Glutamatergic neuron (in vitro differentiated cells): Measurements from ENCODE around the gene CD84. TPM values are rescaled to one million over a fixed set of nuclear protein-coding genes. Genes with fewer than 3 reads are reported as not detected.

Experiments
- DNase-seq: peaks from one replicate; pipeline ENCODE4 v3.0.0; 2022
- H3K27ac Mint-ChIP-seq: one replicate; pipeline ENCODE4 v1.8.0; 2020; ENCODE audit warnings: mild to moderate bottlenecking, mixed read lengths, inconsistent platforms; ENCODE audit not compliant: unreplicated experiment
- H3K27me3 Mint-ChIP-seq: one replicate; pipeline ENCODE4 v1.8.0; 2020; ENCODE audit warnings: mild to moderate bottlenecking, moderate library complexity, mixed read lengths, inconsistent platforms; ENCODE audit not compliant: unreplicated experiment
- H3K36me3 Mint-ChIP-seq: one replicate; pipeline ENCODE4 v1.8.0; 2020; ENCODE audit warnings: mild to moderate bottlenecking, mixed read lengths, inconsistent platforms; ENCODE audit not compliant: unreplicated experiment
- H3K4me1 Mint-ChIP-seq: one replicate; pipeline ENCODE4 v1.8.0; 2020; ENCODE audit warnings: mild to moderate bottlenecking, low read depth, mixed read lengths, inconsistent platforms; ENCODE audit not compliant: unreplicated experiment
- H3K4me3 Mint-ChIP-seq: one replicate; pipeline ENCODE4 v1.8.0; 2020; ENCODE audit warnings: mild to moderate bottlenecking, mixed read lengths, inconsistent platforms; ENCODE audit not compliant: unreplicated experiment
- H3K9me3 Mint-ChIP-seq: one replicate; pipeline ENCODE4 v1.8.0; 2020; ENCODE audit warnings: mild to moderate bottlenecking, moderate library complexity, mixed read lengths, inconsistent platforms; ENCODE audit not compliant: unreplicated experiment
- total RNA-seq: library from RNA; stranded (reverse); fragmentation: NEBNext Ultra II Directional; extraction: Animal tissue kit (Norgen Biotek cat#: 25700); gene quantifications from one replicate; pipeline ENCODE4 v1.2.1, GENCODE V29; 2021; ENCODE audit not compliant: unreplicated experiment
- TF ChIP-seq, protein P1 (sequence below): fragments of 200-600 bp; sonication (generic); IDR thresholded peaks from one replicate; pipeline ENCODE4 v1.5.0; 2021; ENCODE audit not compliant: partially characterized antibody, unreplicated experiment

CD84 gene
- total RNA-seq, 1 donor from 2014 or later: not detected

- TF ChIP-seq, protein P1, sequence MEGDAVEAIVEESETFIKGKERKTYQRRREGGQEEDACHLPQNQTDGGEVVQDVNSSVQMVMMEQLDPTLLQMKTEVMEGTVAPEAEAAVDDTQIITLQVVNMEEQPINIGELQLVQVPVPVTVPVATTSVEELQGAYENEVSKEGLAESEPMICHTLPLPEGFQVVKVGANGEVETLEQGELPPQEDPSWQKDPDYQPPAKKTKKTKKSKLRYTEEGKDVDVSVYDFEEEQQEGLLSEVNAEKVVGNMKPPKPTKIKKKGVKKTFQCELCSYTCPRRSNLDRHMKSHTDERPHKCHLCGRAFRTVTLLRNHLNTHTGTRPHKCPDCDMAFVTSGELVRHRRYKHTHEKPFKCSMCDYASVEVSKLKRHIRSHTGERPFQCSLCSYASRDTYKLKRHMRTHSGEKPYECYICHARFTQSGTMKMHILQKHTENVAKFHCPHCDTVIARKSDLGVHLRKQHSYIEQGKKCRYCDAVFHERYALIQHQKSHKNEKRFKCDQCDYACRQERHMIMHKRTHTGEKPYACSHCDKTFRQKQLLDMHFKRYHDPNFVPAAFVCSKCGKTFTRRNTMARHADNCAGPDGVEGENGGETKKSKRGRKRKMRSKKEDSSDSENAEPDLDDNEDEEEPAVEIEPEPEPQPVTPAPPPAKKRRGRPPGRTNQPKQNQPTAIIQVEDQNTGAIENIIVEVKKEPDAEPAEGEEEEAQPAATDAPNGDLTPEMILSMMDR: no peak
- no peaks in the 10 kb centered on the region for H3K9me3 Mint-ChIP-seq
- H3K27me3 Mint-ChIP-seq: no peaks in the 10 kb centered on the region
- no peak overlapping the region for H3K27ac Mint-ChIP-seq
- no peaks in the 10 kb centered on the region for H3K36me3 Mint-ChIP-seq
- no peak overlapping the region for H3K4me3 Mint-ChIP-seq
- DNase-seq: no peak
- peaks cover 5% of the 10 kb centered on the region for H3K4me1 Mint-ChIP-seq
Measured at GRCh38 chr1:160542303-160542945, 36.9 kb downstream of the CD84 start.

DNA sequence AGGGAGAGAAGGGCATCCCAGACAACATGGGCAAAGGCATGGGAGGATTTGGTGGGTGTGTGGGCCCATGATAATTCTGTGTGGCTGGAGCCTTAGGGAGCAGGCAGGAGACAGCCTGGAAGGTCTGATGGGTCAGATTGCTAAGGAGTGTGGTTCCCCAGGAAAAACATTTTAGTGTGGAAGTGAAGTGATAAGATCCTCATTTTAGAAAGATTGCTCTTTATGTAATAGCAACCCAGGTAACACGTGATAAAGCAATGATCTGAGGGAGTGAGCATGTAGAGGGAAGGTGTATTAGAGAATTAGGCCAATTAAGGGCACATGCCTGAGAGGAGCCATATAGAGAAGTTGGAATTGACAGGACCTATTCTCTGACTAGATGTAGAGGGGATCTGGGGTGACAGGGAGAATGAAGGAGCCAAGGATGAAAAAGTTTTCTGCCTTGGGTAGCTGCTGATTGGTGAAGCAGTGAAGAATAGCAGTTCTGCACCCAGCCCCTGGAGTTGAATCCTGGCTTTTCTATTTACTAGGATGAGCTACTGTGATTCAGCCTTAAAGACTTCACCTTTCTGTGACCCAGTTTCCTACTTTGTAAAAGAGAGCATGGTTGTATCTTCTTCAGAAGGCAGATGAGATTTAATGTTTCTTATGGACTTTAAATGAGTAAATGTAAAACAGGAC is 37.5 kb downstream of the CD84 start:
- Mint-ChIP-seq H3K9me3 (no peaks in the 10 kb centered on the region), H3K36me3 (no peaks in the 10 kb centered on the region), H3K4me1 (peaks cover 2% of the 10 kb centered on the region), H3K4me3 (no peak overlapping the region), H3K27me3 (no peaks in the 10 kb centered on the region), H3K27ac (no peak overlapping the region)
- DNase-seq: no peak
- TF ChIP-seq, protein P1: no peak

GRCh38 chr1:160540859-160541233 is 38.5 kb downstream of the CD84 start:
- TF ChIP-seq, protein P1: no peak
- Mint-ChIP-seq H3K27me3 (no peaks in the 10 kb centered on the region), H3K27ac (no peak overlapping the region), H3K4me3 (no peak overlapping the region), H3K9me3 (no peaks in the 10 kb centered on the region), H3K36me3 (peaks cover 6% of the 10 kb centered on the region), H3K4me1 (no peaks in the 10 kb centered on the region)
- DNase-seq: no peak

DNA sequence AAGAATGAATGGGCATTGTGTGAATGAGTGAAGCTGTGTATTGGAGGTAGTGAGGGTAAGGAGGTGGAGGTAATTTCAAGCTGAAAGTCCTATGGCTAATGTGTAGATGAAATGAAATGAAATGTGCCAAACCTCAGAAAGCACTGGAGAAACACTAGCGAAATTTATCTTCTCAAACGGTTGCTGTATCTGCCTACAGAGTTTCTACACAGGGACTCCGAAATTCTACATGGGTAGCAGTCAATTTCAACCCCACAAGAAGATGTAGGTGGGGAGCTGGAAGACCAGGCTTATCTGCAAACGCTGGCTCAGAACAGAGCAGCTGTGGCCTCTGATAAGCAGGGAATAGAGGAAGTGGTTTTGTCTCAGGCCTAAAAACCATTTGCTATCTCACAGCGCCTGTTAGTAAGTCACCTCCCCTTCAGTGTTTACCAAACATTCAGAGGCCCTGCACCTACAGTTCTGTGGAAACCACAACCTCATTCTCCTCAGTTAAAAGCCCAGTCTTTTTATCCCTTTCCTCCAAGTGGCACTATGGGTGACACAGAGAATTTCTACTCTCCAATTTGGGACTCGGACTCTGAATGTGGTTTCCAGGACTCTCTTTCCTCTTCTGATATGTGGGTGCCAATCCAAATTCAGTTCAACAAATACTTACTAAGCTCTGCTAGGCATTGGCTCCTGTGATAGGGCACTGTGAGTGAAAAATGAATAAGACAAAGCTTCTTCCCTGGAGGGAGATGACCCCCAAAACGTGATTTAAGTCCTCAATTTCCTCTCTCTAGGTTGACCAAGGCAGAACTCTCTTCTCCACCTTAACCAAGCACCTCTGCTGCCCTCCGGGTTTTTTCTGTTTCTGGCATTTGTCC is 39.1 kb downstream of the CD84 start:
- H3K27me3 Mint-ChIP-seq: no peaks in the 10 kb centered on the region
- H3K4me1 Mint-ChIP-seq: no peaks in the 10 kb centered on the region
- no peak for DNase-seq
- H3K36me3 Mint-ChIP-seq: peaks cover 7% of the 10 kb centered on the region
- no peak overlapping the region for H3K27ac Mint-ChIP-seq
- TF ChIP-seq, protein P1: no peak
- H3K9me3 Mint-ChIP-seq: no peaks in the 10 kb centered on the region
- no peak overlapping the region for H3K4me3 Mint-ChIP-seq
